BLaER1 treated with 17β-estradiol and CSF1 and Interleukin-3, amounts not matched to agents 10 nM and 100 nM (cell line): ENCODE measurements around the gene TDRD7.

ENCODE experiments used
- H3K27ac ChIP-seq, 11 experiments: shearing (Covaris generic); formaldehyde crosslinking; 2 replicates each; pipeline ENCODE4 v1.8.1; 2022
- H3K27me3 ChIP-seq, 11 experiments: shearing (Covaris generic); formaldehyde crosslinking; 2 replicates each; pipeline ENCODE4 v1.8.1; 2022
- H3K36me3 ChIP-seq, 11 experiments: shearing (Covaris generic); formaldehyde crosslinking; 2 replicates each; pipeline ENCODE4 v1.8.1; 2022
- H3K4me1 ChIP-seq, 10 experiments: shearing (Covaris generic); formaldehyde crosslinking; 2 replicates each; pipeline ENCODE4 v1.8.1; 2022
- H3K4me2 ChIP-seq, 11 experiments: shearing (Covaris generic); formaldehyde crosslinking; 2 replicates each; pipeline ENCODE4 v1.8.1; 2022
- H3K4me3 ChIP-seq, 10 experiments: shearing (Covaris generic); formaldehyde crosslinking; 2 replicates each; pipeline ENCODE4 v1.8.1; 2022
- H3K9ac ChIP-seq, 11 experiments: shearing (Covaris generic); formaldehyde crosslinking; 2 replicates each; pipeline ENCODE4 v1.8.1; 2022
- H3K9me3 ChIP-seq, 11 experiments: shearing (Covaris generic); formaldehyde crosslinking; replicated peaks in 1 of 11; 2 replicates each; pipeline ENCODE4 v1.8.1; 2022
- H4K20me1 ChIP-seq, 11 experiments: shearing (Covaris generic); formaldehyde crosslinking; 2 replicates each; pipeline ENCODE4 v1.8.1; 2022
- Cebpa-rat ChIP-seq, 11 experiments: shearing (Covaris generic); IDR thresholded peaks; 2 replicates each; pipeline ENCODE4 v1.8.1; 2022

TDRD7 gene

DNA sequence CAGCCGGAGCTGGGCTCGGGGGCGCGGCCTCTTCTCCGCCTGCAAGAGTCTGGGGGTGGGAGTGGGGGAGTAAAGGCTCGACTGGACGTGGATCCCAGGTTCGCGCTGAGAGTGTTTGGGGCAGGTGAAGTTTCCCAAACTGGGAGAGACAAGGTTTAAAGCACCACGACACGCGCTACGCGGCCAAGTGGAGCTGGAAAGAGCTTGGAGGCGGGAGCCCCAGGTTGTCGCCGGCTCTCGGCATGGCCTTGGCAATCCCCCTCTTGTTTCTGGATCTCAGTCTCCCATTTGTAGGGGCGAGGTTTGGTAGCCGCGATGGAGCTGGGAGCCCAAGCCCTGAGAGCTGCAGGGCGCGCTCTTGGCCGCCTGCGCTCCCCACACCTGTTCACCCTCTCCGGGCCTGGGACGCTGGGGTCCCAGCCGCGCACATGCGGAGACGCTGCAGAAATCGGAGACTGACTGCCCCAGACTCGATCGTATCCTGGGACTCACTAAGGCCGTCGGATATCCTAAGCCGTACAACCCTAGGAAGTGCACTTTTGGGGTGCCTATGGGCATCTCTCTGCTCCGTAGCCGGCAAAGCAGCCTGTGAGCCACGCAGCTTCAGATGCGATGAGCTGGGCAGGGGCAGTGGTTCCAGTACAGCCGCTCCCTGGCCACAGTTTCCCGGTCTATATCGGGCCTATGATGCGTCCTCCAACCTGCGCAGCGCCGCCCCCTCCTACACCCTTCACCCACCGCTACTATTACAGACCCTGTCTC lies 90.5 kb downstream of the TDRD7 start:
- peaks cover 70 to 79% (median 73%) of the 10 kb centered on the region in 11 experiments for H3K27me3 ChIP-seq
- no peak overlapping the region for H3K27ac ChIP-seq
- H3K36me3 ChIP-seq, result no peaks in the 10 kb centered on the region
- H3K4me3 ChIP-seq, result peak overlapping the region; percentile 52 to 74 (median 62)
- peaks cover 0 to 23% (median 14%) of the 10 kb centered on the region in 11 experiments; a peak in 10 of 22 replicates for H4K20me1 ChIP-seq
- peaks cover 7 to 14% (median 10%) of the 10 kb centered on the region in 10 experiments; a peak in 17 of 20 replicates for H3K4me1 ChIP-seq
- H3K9me3 ChIP-seq, result peaks cover 0 to 33% (median 11%) of the 10 kb centered on the region in 11 experiments; a peak in 13 of 22 replicates
- H3K4me2 ChIP-seq, result peak overlapping the region; percentile 89 to 98 (median 96)
- peak overlapping the region in 6 of 11 experiments; percentile 7 to 66 (median 51); a peak in 4 of 22 replicates for H3K9ac ChIP-seq
- TF ChIP-seq Cebpa-rat (IDR thresholded peaks at IDR 0.05), result no peak

DNA sequence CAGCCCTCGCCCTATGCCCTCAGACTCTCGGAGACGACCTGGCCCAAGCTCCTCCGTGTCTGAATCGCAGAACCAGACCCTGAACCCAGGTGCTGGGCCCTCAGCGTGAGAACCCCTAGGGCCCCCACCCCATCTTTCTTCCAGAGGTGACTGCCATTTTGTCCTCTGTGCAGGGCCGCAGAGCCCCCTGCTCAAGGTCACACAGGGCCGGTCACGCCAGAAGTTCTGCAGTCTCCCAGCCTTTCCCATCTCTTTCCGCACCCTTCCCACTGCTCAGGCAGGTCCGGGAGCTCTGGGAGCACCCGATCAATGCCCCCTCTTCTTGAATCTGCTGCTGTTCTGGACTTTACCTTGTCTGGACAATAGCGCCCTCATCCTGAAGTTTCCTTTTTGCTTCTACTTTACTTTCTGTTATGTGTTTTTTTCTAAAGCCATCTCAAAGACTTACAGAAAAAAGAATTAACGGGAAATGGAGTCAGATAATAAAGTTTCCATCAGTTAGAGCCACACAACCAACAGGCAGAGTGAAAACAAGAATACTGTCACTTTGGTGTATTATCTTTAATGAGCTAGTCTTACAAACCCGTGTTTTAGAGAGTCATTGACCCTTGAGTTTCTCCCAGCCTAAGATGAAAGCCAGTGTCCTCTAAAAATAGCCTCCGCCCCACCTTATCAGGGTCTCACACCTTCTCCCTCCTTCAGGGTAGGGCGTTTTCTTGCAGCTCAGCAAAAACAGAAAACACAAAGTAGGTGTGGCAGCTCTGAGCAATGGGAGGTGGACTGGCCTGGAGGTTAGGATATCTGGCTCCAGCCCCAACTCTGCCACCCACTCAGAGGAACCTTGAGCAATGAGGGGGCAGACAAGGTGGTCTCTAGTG lies 91.3 kb downstream of the TDRD7 start:
- Histone ChIP-seq H4K20me1 (peaks cover 0 to 23% (median 14%) of the 10 kb centered on the region in 11 experiments; a peak in 10 of 22 replicates), H3K9me3 (peaks cover 0 to 28% (median 9%) of the 10 kb centered on the region in 11 experiments; a peak in 11 of 22 replicates), H3K36me3 (no peaks in the 10 kb centered on the region), H3K4me1 (peaks cover 7 to 14% (median 10%) of the 10 kb centered on the region in 10 experiments; a peak in 17 of 20 replicates), H3K4me3 (no peak overlapping the region), H3K27ac (no peak overlapping the region), H3K9ac (no peak overlapping the region), H3K27me3 (peaks cover 70 to 79% (median 73%) of the 10 kb centered on the region in 11 experiments), H3K4me2 (no peak overlapping the region)
- TF ChIP-seq Cebpa-rat (IDR thresholded peaks at IDR 0.05), result no peak

DNA sequence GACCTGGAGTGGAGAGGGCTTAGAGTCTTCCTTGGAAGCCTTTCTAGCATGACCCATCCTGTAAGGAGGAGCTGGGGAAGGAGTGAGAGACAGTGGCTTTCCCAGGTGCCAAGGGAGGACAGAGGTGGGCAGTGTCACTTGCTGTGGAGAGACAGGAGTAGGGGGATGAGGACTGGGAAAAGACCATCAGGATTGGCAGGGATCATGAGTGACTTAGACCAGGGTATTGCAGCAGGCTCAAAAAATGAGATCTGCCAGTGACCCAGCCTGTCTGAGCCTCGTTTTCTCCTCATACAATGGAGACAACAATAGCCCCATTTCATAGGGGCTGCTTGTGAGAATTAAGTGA lies 91.9 kb downstream of the TDRD7 start:
- Histone ChIP-seq H3K4me1 (peaks cover 7 to 14% (median 10%) of the 10 kb centered on the region in 10 experiments; a peak in 17 of 20 replicates), H3K36me3 (no peaks in the 10 kb centered on the region), H3K4me2 (no peak overlapping the region), H4K20me1 (peaks cover 0 to 23% (median 14%) of the 10 kb centered on the region in 11 experiments; a peak in 10 of 22 replicates), H3K9ac (no peak overlapping the region), H3K9me3 (peaks cover 0 to 25% (median 7%) of the 10 kb centered on the region in 11 experiments; a peak in 10 of 22 replicates), H3K4me3 (no peak overlapping the region), H3K27ac (no peak overlapping the region), H3K27me3 (peaks cover 70 to 79% (median 73%) of the 10 kb centered on the region in 11 experiments)
- TF ChIP-seq Cebpa-rat (IDR thresholded peaks at IDR 0.05), result no peak

DNA sequence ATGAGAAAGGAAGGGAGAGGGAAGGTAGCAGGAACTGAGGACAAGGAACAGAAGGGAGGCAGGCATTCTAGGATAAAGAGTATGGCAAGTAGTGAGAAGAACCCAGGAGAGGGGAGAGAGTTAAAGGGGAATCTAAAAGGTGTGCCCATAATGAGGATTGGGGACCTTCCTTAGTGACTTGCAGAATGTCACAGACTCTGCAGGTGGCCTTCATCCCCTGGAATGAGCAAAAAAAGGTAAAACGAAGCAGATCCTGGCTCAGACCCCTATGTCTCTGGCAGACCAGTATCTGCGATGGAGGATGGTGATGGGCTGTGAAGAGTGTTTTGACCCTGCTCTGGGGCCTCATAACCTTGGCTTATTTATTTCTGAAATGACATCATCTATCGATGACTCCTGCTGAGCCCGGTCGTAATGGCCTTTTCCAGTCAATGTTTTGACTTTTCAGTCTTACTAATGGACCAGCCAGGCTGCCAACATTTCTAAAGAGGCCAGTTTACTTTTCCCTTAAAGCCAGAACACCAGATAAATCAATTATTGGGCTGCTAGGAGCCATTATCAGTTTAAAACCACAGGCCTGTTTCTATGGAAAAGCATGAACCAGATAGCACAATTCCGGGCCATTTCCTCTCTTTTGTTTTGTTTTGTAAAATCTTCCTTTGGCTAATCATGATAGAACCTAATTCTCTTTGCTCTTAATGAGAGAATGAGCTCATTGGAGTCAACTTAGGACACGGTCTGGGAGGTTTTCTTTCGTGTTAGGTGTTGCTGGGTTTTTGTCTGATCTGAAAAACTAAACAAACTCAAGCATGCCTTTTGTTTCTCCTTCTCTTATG lies 92.7 kb downstream of the TDRD7 start:
- H3K4me2 ChIP-seq, result no peak overlapping the region
- peaks cover 0 to 23% (median 14%) of the 10 kb centered on the region in 11 experiments; a peak in 10 of 22 replicates for H4K20me1 ChIP-seq
- H3K9me3 ChIP-seq, result peaks cover 0 to 17% (median 0%) of the 10 kb centered on the region in 11 experiments; a peak in 6 of 22 replicates
- peaks cover 63 to 72% (median 66%) of the 10 kb centered on the region in 11 experiments for H3K27me3 ChIP-seq
- TF ChIP-seq Cebpa-rat (IDR thresholded peaks at IDR 0.05), result no peak
- peaks cover 7 to 14% (median 10%) of the 10 kb centered on the region in 10 experiments; a peak in 17 of 20 replicates for H3K4me1 ChIP-seq
- H3K27ac ChIP-seq, result no peak overlapping the region
- no peak overlapping the region for H3K4me3 ChIP-seq
- no peaks in the 10 kb centered on the region for H3K36me3 ChIP-seq
- H3K9ac ChIP-seq, result no peak overlapping the region

DNA sequence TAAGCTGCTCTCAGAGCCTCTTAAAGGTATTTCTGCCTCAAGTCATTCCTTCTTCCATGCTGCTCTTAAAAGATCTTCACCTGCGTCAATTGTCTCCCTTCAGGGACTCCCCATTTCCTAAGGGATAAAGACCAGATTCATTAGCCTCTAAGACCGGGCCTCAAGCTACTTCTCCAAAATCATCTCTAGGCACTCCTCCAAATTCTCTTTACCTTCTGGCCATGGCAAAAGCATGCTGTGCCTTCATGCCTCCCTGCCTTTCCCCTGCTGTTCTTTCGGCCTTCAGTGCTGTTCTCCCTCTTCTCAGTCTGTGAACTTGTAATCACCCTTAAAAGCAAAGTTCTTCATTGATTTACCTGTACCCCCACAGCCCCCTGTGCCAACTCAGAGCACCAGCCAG lies 93.9 kb downstream of the TDRD7 start:
- H3K4me3 ChIP-seq, result no peak overlapping the region
- TF ChIP-seq Cebpa-rat (IDR thresholded peaks at IDR 0.05), result no peak
- peaks cover 0 to 23% (median 14%) of the 10 kb centered on the region in 11 experiments; a peak in 10 of 22 replicates for H4K20me1 ChIP-seq
- no peaks in the 10 kb centered on the region for H3K36me3 ChIP-seq
- H3K9ac ChIP-seq, result no peak overlapping the region
- peaks cover 0 to 17% (median 0%) of the 10 kb centered on the region in 11 experiments; a peak in 5 of 22 replicates for H3K9me3 ChIP-seq
- H3K27me3 ChIP-seq, result peaks cover 51 to 59% (median 53%) of the 10 kb centered on the region in 11 experiments
- H3K4me2 ChIP-seq, result no peak overlapping the region
- H3K27ac ChIP-seq, result no peak overlapping the region
- H3K4me1 ChIP-seq, result peaks cover 7 to 14% (median 10%) of the 10 kb centered on the region in 10 experiments; a peak in 17 of 20 replicates

DNA sequence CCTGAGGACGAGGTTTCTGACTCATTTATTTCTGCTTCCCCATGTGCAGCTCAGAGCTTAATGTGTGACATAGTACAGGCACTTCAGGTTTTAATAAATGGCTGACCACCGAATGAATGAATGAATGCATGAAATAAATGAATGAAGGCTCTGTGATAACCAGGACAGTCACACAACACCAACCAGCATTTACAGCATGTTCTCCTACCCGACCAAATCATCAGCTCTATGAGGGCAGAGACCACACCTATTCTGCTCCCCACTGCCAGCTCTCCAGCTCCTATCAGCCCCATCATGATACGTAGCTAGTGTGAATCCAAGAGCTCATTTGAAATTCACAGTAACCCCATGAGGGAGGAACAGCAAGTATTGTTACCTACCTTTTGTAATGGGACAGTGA lies 94.4 kb downstream of the TDRD7 start:
- H3K4me2 ChIP-seq, result no peak overlapping the region
- TF ChIP-seq Cebpa-rat (IDR thresholded peaks at IDR 0.05), result no peak
- H3K27me3 ChIP-seq, result peaks cover 46 to 55% (median 49%) of the 10 kb centered on the region in 11 experiments

DNA sequence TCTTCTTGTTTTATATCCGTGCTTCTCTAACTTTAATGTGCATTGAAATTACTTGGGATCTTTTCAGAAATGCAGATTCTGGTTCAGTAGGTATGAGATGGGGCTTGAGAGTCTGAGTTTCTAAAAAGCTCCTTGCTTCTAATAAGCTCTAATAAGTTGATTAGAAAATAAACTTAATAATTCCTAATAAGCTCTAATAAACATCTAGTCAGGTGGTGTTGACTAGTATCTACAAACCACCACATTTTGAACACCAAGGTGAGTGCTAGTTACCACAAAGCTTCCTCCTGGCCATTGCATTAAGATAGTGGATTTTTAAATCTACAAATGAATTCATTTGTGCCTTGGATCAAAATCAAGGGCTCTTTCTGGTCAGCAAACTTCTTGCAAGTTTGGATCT lies 94.9 kb downstream of the TDRD7 start:
- Histone ChIP-seq H3K27ac (no peak overlapping the region), H3K9me3 (peaks cover 0 to 17% (median 0%) of the 10 kb centered on the region in 11 experiments; a peak in 5 of 22 replicates), H3K4me2 (no peak overlapping the region), H3K27me3 (peaks cover 41 to 50% (median 44%) of the 10 kb centered on the region in 11 experiments), H3K4me1 (peaks cover 5 to 9% (median 7%) of the 10 kb centered on the region in 10 experiments; a peak in 17 of 20 replicates), H4K20me1 (peaks cover 0 to 22% (median 12%) of the 10 kb centered on the region in 11 experiments; a peak in 10 of 22 replicates), H3K36me3 (no peaks in the 10 kb centered on the region), H3K9ac (no peak overlapping the region), H3K4me3 (no peak overlapping the region)
- no peak for TF ChIP-seq Cebpa-rat (IDR thresholded peaks at IDR 0.05)

More for the DNA sequence above, 94.4 kb downstream of the TDRD7 start:
- no peak overlapping the region for H3K27ac ChIP-seq
- no peaks in the 10 kb centered on the region for H3K36me3 ChIP-seq
- H3K9me3 ChIP-seq, result peaks cover 0 to 17% (median 0%) of the 10 kb centered on the region in 11 experiments; a peak in 5 of 22 replicates
- H3K9ac ChIP-seq, result no peak overlapping the region
- H3K4me3 ChIP-seq, result no peak overlapping the region
- peaks cover 0 to 23% (median 14%) of the 10 kb centered on the region in 11 experiments; a peak in 10 of 22 replicates for H4K20me1 ChIP-seq
- peaks cover 7 to 11% (median 9%) of the 10 kb centered on the region in 10 experiments; a peak in 17 of 20 replicates for H3K4me1 ChIP-seq
